SK-N-SH treated with all-trans-retinoic acid at 6 μM for 48 hours (cell line): Measurements from ENCODE around the gene BAK1.

Source experiments
- ATAC-seq: fragments of 200-7000 bp; cut with Tn5 transposase; 3 replicates; pipeline ENCODE4 v1.9.1; 2020; ENCODE audit warnings: mild to moderate bottlenecking, moderate library complexity
- ARNTL ChIP-seq: fragments of 450-650 bp; formaldehyde crosslinking; IDR thresholded peaks from 2 replicates; pipeline ENCODE4 v1.5.0; 2020; ENCODE audit warnings: low read depth, mild to moderate bottlenecking, moderate library complexity, borderline replicate concordance
- BACH2 ChIP-seq: fragments of 250-450 bp; sonication (Bioruptor Pico); IDR thresholded peaks from 2 replicates; pipeline ENCODE4 v1.9.0; 2021; ENCODE audit warnings: mild to moderate bottlenecking, borderline replicate concordance
- CREB5 ChIP-seq: fragments of 250-450 bp; sonication (Bioruptor Pico); IDR thresholded peaks from 2 replicates; pipeline ENCODE4 v1.5.1; 2020; ENCODE audit warnings: low read depth, mild to moderate bottlenecking, moderate library complexity
- CSDC2 ChIP-seq: fragments of 250-450 bp; sonication (Bioruptor Pico); IDR thresholded peaks from 2 replicates; pipeline ENCODE4 v1.5.0; 2020; ENCODE audit warnings: mild to moderate bottlenecking, moderate library complexity
- ESRRG ChIP-seq: fragments of 250-450 bp; sonication (Bioruptor Pico); IDR thresholded peaks from 2 replicates; pipeline ENCODE4 v1.6.1; 2021; ENCODE audit warnings: mild to moderate bottlenecking
- GLIS3 ChIP-seq: fragments of 250-450 bp; sonication (Bioruptor Pico); IDR thresholded peaks from 2 replicates; pipeline ENCODE4 v1.5.0; 2020; ENCODE audit warnings: mild to moderate bottlenecking, moderate library complexity
- ISL1 ChIP-seq: fragments of 250-450 bp; sonication (Bioruptor Pico); IDR thresholded peaks from 2 replicates; pipeline ENCODE4 v2.1.2; 2022; ENCODE audit warnings: mild to moderate bottlenecking, moderate library complexity
- OSR1 ChIP-seq: fragments of 250-450 bp; sonication (Bioruptor Pico); IDR thresholded peaks from 2 replicates; pipeline ENCODE4 v1.8.0; 2022; ENCODE audit warnings: moderate library complexity, mild to moderate bottlenecking, inconsistent platforms
- PATZ1 ChIP-seq: fragments of 250-450 bp; sonication (Bioruptor Pico); IDR thresholded peaks from 2 replicates; pipeline ENCODE4 v1.8.0; 2020; ENCODE audit warnings: mild to moderate bottlenecking, moderate library complexity, borderline replicate concordance
- POU6F1 ChIP-seq: fragments of 250-450 bp; sonication (Bioruptor Pico); IDR thresholded peaks from 2 replicates; pipeline ENCODE4 v1.8.0; 2021; ENCODE audit warnings: low read depth, mild to moderate bottlenecking, moderate library complexity, borderline replicate concordance
- PPARA ChIP-seq: fragments of 250-450 bp; sonication (Bioruptor Pico); IDR thresholded peaks from 2 replicates; pipeline ENCODE4 v1.5.0; 2020; ENCODE audit warnings: mild to moderate bottlenecking, borderline replicate concordance
- RARB ChIP-seq: fragments of 250-450 bp; sonication (Bioruptor Pico); IDR thresholded peaks from 2 replicates; pipeline ENCODE4 v1.8.0; 2021; ENCODE audit warnings: mild to moderate bottlenecking, moderate library complexity
- SNAI2 ChIP-seq: fragments of 250-450 bp; sonication (Bioruptor Pico); IDR thresholded peaks from 2 replicates; pipeline ENCODE4 v1.5.0; 2020; ENCODE audit warnings: mild to moderate bottlenecking, moderate library complexity
- TCF4 ChIP-seq: fragments of 250-450 bp; sonication (Bioruptor Pico); IDR thresholded peaks from 2 replicates; pipeline ENCODE4 v1.8.0; 2021; ENCODE audit warnings: mild to moderate bottlenecking, moderate library complexity, borderline replicate concordance
- TOX ChIP-seq: fragments of 250-450 bp; sonication (Bioruptor Pico); IDR thresholded peaks from 2 replicates; pipeline ENCODE4 v1.8.0; 2021; ENCODE audit warnings: mild to moderate bottlenecking, moderate library complexity, borderline replicate concordance
- ZC3H10 ChIP-seq: fragments of 250-450 bp; sonication (Bioruptor Pico); IDR thresholded peaks from 2 replicates; pipeline ENCODE4 v1.5.1; 2021; ENCODE audit warnings: mild to moderate bottlenecking, moderate library complexity
- ZFP3 ChIP-seq: fragments of 250-450 bp; sonication (Bioruptor Pico); IDR thresholded peaks from 2 replicates; pipeline ENCODE4 v1.5.0; 2020; ENCODE audit warnings: mild to moderate bottlenecking, moderate library complexity
- ZFP30 ChIP-seq: fragments of 450-650 bp; formaldehyde crosslinking; IDR thresholded peaks from 2 replicates; pipeline ENCODE4 v1.5.0; 2022; ENCODE audit warnings: mild to moderate bottlenecking, moderate library complexity
- ZNF565 ChIP-seq: fragments of 450-650 bp; formaldehyde crosslinking; conservative IDR thresholded peaks from 2 replicates; pipeline ENCODE4 v1.5.0; 2020; ENCODE audit warnings: low read depth, mild to moderate bottlenecking, moderate library complexity
- ZNF70 ChIP-seq: fragments of 450-650 bp; formaldehyde crosslinking; IDR thresholded peaks from 2 replicates; pipeline ENCODE4 v1.5.0; 2020; ENCODE audit warnings: mild to moderate bottlenecking, moderate library complexity
- ZNF8 ChIP-seq: fragments of 450-650 bp; formaldehyde crosslinking; IDR thresholded peaks from 2 replicates; pipeline ENCODE4 v1.5.0; 2020; ENCODE audit warnings: mild to moderate bottlenecking, moderate library complexity

The BAK1 gene

GRCh38 chr6:33579828-33580714, at the start of gene BAK1:
Gene BAK1, minus strand, starts transcription at chr6:33580276. Its CDS starts 2,672 bp downstream, at chr6:33577604.
- TF ChIP-seq ZC3H10 (CRISPR knock-in tag) (no peak), BACH2 (CRISPR knock-in tag) (no peak), ESRRG (no peak), PPARA (CRISPR knock-in tag) (no peak), TCF4 (CRISPR knock-in tag) (no peak; the same call in 1 of the 2 replicates), POU6F1 (no peak), ZNF70 (CRISPR knock-in tag) (no peak), ARNTL (CRISPR knock-in tag) (no peak), SNAI2 (no peak), ZFP3 (CRISPR knock-in tag) (no peak), ZNF8 (CRISPR knock-in tag) (no peak), CREB5 (CRISPR knock-in tag) (no peak), TOX (no peak), ZNF565 (no peak), ZFP30 (CRISPR knock-in tag) (no peak), RARB (CRISPR knock-in tag) (no peak), GLIS3 (CRISPR knock-in tag) (no peak), ISL1 (CRISPR knock-in tag) (no peak)
- peak; percentile 99 for ATAC-seq

- no peak for ATAC-seq
- TF ChIP-seq ZNF70 (CRISPR knock-in tag) (no peak), PPARA (CRISPR knock-in tag) (no peak), ZFP3 (CRISPR knock-in tag) (no peak)
Observed at GRCh38 chr6:33628401-33628964, 48.4 kb upstream of the BAK1 start.

GRCh38 chr6:33627876-33628275, 47.8 kb upstream of the BAK1 start:
- ATAC-seq, result no peak
- TF ChIP-seq CREB5 (CRISPR knock-in tag) (no peak), PPARA (CRISPR knock-in tag) (no peak), PATZ1 (CRISPR knock-in tag) (no peak), CSDC2 (CRISPR knock-in tag) (no peak), POU6F1 (no peak), OSR1 (CRISPR knock-in tag) (no peak), ISL1 (CRISPR knock-in tag) (no peak), ARNTL (CRISPR knock-in tag) (no peak), ZFP30 (CRISPR knock-in tag) (no peak), TOX (no peak)
- TF ChIP-seq, all 23 proteins: peak for 0
